ENCODE results near the gene MTAP.

MTAP gene

GRCh38 chr9:21972361-21972760, 169.9 kb downstream of the MTAP start:
- DNase-seq: no peak

GRCh38 chr9:21974343-21974721, 171.9 kb downstream of the MTAP start:
- DNase-seq: peak in 1 of 6 experiments; percentile 38

GRCh38 chr9:21974722-21975409, 172.4 kb downstream of the MTAP start:
- DNase-seq: peak in 4 of 6 experiments; percentile 18 to 39 (median 38)

- DNase-seq: no peak
These were observed 174.0 kb downstream of the MTAP start for GRCh38 chr9:21976334-21976875.

- no peak for DNase-seq
These were observed 180.0 kb downstream of the MTAP start for GRCh38 chr9:21982391-21982790.

- DNase-seq: no peak
These were observed 180.6 kb downstream of the MTAP start for GRCh38 chr9:21982861-21983560.

- DNase-seq: no peak
These were observed 181.1 kb downstream of the MTAP start for GRCh38 chr9:21983561-21983935.

- no peak for DNase-seq
These were observed 181.7 kb downstream of the MTAP start for GRCh38 chr9:21984101-21984500.

- DNase-seq: no peak
These were observed 183.7 kb downstream of the MTAP start for GRCh38 chr9:21985964-21986667.
